H54 (cell line): ENCODE results near the gene CHST7.

Source experiments
- DNase-seq: peaks from one replicate; pipeline ENCODE4 v3.0.0; 2011; ENCODE audit warnings: low spot score, mixed read lengths; ENCODE audit not compliant: insufficient read length
- FAIRE-seq: peaks from 3 replicates; lab custom pipeline; 2011; peaks lifted over from hg19 to GRCh38; lab: Jason Lieb, UNC
- POLR2A ChIP-seq: IDR thresholded peaks from 2 replicates; pipeline ENCODE4 v1.6.1; 2011; ENCODE audit warnings: low read depth, mild to moderate bottlenecking, low read length

Gene CHST7

DNA sequence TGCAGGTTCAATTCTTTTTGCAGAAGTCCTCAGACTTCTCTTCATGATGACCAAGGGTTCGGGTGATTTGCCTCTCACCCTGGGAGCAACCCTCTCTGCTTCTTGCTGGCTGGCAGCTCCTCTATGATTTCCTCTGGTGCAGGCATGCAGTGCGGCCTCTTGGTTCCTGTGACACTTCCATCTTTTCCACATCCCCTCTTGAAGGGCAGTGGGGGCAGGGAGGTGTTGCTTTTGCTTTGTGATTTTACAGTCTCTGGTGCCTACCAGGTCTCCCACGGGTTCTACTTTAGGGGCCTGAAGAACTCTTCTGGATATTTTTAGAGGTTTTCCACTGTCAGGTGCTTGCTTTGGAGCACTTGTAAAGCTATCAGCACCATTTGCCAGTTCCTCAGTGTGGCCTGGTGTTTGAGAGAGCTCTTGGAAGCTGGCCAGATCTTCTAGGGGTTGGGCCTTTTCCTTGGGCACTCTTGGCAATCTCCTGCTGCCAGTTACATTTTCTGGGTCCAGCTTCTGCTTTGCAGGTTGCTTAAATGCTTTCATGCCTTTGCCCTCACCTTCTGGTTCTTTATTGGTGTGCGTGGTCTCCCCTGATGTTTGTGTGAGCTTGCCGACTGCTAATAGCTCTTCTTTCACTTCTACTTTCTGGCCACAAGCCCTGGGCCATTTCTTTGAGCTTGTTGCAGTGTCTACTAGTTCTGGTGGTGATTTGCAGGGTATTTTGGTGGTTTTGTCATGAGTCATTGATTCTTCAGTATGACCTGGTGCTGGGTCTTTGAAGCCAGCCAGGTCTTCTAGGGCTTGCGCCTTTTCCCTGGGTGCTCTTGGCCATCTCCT lies 11.5 kb upstream of the CHST7 start:
- TF ChIP-seq POLR2A = no peak
- no peak for DNase-seq
- no peak for FAIRE-seq

DNA sequence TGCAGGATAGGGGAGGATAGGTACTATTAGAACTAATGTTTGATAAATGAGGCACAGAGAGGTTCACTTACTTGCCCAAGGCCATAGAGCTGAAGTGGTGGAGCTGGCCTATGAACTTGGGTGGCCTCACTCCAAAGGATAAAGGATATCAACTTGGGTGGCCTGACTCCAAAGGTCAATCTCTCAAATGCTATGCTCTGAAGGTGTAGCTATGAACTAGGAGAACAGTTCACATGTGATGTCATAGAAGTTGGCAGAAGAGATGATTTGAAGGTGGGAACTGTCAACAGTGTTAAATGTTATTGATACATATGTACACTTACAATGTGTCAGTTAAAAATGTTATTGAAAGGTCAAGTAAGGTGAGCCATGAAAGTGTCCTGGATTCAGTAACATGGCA lies 6.2 kb upstream of the CHST7 start:
- TF ChIP-seq POLR2A = no peak
- DNase-seq (no peak), FAIRE-seq (no peak)

GRCh38 chrX:46569621-46570020 lies 3.9 kb upstream of the CHST7 start:
- no peak for FAIRE-seq
- DNase-seq = no peak
- no peak for TF ChIP-seq POLR2A

DNA sequence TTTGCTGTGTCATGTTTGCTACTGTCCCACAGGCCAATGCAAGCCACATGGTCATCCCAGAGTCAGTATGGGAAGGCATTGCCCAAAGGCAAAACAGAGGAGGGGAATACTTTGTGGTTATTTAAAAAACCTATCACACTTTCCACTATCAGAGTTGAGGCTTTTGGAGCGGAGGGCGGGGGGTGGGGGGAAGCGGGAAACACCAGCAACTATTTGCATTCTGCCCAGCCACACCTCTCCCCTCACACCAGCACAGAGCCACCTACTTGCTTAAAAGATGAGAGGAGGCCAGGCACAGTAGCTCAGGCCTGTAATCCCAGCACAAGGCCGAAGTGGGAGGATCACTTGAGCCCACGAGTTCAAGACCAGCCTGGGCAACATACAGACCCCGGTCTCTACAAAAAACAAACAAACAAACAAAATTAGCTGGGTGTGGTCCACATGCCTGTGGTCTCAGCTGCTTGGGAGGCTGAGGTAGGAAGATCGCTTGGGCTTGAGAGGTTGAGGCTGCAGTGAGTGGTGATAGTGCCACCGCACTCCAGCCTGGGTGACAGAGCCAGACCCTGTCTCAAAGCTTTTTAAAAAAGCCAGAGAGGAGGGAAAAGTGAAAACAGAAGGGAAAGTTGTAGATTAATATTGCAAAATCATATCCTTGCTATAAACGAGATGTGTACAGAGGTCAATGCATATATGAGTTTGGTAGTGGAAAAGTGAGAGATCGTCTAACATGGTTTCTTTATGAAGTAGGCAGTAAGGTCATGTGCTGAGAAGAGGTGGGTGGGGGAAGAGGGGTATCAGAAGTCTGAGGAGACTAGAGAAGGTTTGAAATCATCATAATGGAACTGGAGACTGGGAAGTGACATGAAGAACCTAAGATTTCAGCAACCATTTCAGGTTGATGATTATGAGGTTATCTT lies 1.9 kb upstream of the CHST7 start:
- DNase-seq (no peak), FAIRE-seq (no peak)
- TF ChIP-seq POLR2A = no peak

GRCh38 chrX:46572340-46572936 lies 1.1 kb upstream of the CHST7 start:
- TF ChIP-seq POLR2A = no peak
- FAIRE-seq (no peak), DNase-seq (no peak)

GRCh38 chrX:46573892-46574773 lies 568 bp downstream of the CHST7 start:
- no peak for TF ChIP-seq POLR2A
- FAIRE-seq (no peak), DNase-seq (no peak)

DNA sequence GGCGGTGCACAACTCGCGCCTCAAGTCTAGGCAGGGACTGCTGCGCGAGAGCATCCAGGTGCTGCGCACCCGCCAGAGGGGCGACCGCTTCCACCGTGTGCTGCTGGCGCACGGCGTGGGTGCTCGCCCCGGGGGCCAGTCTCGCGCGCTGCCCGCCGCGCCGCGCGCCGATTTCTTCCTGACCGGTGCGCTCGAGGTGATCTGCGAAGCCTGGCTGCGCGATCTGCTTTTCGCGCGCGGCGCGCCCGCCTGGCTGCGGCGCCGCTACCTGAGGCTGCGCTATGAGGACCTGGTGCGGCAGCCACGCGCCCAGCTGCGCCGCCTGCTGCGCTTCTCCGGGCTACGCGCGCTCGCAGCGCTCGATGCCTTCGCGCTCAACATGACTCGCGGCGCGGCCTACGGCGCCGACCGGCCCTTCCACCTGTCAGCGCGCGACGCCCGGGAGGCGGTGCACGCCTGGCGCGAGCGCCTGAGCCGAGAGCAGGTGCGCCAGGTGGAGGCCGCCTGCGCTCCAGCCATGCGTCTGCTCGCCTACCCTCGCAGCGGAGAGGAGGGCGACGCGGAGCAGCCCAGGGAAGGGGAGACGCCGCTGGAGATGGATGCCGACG lies 1.3 kb downstream of the CHST7 start:
- DNase-seq (no peak), FAIRE-seq (no peak)
- no peak for TF ChIP-seq POLR2A

GRCh38 chrX:46575586-46575985 lies 2.0 kb downstream of the CHST7 start:
- FAIRE-seq (no peak), DNase-seq (no peak)
- TF ChIP-seq POLR2A = no peak

DNA sequence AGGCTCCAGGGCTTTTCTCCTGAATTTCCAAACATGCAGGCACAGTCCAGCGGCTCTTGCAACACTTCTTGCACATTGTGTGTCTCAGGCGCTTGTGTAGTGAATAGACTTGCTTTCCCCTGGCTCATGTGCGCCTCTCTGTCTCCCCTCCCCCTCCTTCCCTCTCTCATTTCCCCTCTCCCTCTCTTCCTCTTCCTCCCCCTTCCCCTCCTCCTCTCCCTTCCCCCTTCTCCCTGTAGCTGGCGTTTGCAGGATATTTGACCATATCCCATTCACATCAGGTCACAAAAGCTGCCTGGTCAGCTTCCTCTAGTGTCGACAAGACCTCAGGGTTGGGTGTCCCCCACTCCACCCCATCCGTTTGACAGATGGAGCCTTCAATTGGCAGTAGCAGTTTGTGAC lies 2.4 kb downstream of the CHST7 start:
- no peak for DNase-seq
- no peak for TF ChIP-seq POLR2A

DNA sequence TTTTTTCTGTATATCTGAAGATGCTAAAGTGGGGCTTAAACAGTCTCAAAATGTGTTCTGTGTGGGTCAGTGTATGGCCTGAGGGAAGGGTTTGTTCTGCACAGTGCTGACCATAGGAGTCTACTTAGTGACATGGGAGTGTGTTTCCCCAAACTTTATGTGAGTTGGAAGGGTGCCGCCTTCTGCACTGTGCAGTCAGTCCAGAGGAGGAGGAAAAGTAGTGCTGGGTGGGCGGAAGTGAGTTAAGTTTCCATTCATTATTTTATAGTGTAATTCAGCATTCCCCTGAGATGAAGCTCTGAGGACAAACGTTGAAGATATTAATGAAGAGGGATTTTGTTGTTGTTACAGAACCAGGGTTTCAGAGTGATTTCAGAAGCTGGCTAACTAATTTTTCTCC lies 2.9 kb downstream of the CHST7 start:
- DNase-seq (no peak), FAIRE-seq (no peak)
- no peak for TF ChIP-seq POLR2A

More for the DNA sequence above, 2.4 kb downstream of the CHST7 start:
- no peak for FAIRE-seq

DNA sequence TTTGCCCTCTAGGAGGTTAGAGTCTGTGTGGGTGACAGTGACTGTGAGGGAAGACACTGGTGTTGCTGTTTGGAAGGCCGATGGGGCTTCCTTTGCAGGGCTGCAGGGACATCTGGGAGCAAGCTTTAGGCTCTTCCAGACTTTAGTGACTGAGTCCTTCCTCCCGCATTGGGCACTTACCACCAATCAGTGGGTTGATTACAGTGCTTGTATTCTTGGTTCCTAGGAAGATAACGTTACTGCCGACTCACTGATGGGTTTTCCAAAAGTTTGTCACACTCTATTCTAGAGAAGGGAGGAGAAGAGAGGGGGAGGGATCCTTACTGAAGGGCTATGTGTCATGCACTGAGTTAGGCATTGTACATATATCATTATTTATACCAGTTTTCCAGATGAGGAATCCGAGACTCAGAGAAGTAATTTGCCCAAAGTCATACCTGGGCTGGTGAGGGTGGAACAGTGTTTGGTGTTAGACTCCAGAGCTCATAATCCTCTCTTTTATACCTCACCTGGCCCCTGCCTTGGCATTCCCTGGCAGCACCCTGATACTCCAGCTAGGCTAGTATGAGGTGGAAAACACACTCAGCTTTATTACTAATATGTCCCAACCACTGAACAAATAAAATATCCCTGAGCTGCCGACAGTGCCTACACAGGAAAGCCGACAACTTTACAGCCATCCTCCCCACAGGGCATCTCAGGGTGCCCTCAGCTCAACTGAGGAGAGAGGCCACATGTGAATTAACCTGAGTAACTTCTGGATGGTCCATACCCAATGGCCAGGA lies 3.8 kb downstream of the CHST7 start:
- no peak for TF ChIP-seq POLR2A
- DNase-seq = no peak
- FAIRE-seq = no peak

DNA sequence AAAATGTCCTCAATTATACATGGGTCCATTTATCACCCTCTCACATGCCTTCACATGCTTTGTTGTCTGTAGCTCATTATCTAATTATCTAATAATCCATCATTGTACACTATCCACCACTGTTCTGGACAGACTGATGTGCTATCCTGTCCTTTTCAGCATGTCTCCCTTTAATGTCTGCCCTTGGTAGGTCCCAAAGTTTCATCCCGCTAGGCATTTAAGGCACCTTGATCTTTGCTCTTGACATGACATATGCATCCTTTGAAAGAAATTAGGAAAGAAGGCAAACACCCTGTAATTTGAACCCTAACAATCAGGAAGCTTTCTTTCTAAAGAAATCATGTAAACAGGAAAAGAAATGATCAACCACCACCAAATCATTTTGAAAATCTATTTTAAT lies 5.7 kb downstream of the CHST7 start:
- FAIRE-seq = no peak
- TF ChIP-seq POLR2A = no peak
- no peak for DNase-seq

DNA sequence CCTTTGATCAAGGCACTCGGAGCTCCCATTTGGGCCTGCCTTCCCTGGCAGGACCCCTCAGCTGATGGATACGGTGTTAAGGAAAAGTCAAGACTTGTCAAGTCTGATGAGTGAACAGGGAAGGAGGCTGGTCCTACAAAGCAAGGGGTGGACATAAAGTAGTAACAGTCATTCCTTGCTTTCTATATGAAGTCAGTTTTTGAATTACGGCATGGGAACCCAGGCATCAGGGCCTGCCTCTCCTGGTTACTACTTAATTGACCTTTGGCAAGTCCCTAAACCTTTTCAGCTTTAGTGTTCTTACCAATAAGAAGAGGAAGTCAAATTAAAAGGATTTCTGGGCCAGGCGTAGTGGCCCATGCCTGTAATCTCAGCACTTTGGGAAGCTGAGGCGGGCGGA lies 7.0 kb downstream of the CHST7 start:
- no peak for TF ChIP-seq POLR2A
- DNase-seq = no peak
- no peak for FAIRE-seq
